SU-DHL-6 (cell line): Measurements from ENCODE around the gene CCDC92B.

Experiments used
- EZH2phosphoT487 ChIP-seq: fragments of 200-600 bp; sonication (generic), shearing (Covaris generic); conservative IDR thresholded peaks from 2 replicates; pipeline ENCODE4 v1.6.1; 2018; ENCODE audit warnings: mild to moderate bottlenecking, antibody characterized with exemption, low read length, moderate library complexity, mixed read lengths
- TF ChIP-seq, protein P1 (sequence below): fragments of 200-600 bp; sonication (generic); IDR thresholded peaks from one replicate; pipeline ENCODE4 v1.5.1; 2017; ENCODE audit warnings: antibody characterized with exemption, mild to moderate bottlenecking, low read length, moderate library complexity; ENCODE audit not compliant: insufficient read depth, poor library complexity, severe bottlenecking

DNA sequence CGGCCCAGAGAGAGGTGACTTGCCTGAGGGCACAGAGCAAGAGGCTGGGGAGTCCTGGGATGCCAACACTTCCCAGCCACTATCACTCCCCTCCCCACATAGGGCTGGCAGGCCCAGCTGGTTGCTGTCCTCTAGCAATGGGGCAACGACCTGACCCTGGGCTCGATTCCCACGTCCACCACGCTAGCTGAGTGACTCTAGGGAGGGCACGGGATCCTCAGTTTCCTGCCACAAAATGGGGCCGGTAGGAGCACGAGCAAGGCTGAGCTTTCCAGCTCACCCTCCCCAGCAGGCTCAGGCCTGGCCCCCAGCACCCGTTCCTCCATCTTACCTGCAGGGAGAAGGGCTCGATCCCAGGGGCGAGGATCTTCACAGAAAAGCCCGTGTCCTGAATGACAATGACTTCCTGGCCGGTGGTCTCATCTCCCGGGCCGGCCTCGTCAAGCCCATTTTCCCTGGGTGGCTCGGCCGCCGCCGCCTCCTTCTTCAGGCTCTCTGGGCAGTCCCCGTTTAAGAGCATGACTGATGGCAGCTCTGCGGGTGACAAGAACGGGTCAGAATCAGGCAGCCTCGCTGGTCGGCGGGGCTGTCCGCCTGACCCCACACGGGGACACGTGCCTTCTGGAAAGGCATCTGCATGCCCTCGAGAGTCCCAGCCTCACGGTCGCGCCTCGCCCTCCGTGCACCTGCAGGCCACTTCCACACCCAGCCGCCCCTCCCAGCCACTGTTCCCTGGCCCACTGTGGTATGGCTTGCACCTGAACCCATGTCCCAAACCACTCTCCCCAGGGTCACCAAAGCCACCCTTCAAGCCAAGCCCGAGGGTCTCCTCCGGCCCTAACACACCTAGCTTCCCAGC is 45.2 kb downstream of the CCDC92B start:
- TF ChIP-seq, protein P1, sequence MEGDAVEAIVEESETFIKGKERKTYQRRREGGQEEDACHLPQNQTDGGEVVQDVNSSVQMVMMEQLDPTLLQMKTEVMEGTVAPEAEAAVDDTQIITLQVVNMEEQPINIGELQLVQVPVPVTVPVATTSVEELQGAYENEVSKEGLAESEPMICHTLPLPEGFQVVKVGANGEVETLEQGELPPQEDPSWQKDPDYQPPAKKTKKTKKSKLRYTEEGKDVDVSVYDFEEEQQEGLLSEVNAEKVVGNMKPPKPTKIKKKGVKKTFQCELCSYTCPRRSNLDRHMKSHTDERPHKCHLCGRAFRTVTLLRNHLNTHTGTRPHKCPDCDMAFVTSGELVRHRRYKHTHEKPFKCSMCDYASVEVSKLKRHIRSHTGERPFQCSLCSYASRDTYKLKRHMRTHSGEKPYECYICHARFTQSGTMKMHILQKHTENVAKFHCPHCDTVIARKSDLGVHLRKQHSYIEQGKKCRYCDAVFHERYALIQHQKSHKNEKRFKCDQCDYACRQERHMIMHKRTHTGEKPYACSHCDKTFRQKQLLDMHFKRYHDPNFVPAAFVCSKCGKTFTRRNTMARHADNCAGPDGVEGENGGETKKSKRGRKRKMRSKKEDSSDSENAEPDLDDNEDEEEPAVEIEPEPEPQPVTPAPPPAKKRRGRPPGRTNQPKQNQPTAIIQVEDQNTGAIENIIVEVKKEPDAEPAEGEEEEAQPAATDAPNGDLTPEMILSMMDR, result no peak
- no peak for TF ChIP-seq EZH2phosphoT487
